Neural crest cell (in vitro differentiated cells): ENCODE measurements around the gene VPS13D. TPM values are rescaled to one million over a fixed set of nuclear protein-coding genes. Genes with fewer than 3 reads are reported as not detected.

ENCODE experiments used
- DNase-seq: peaks from one replicate; pipeline ENCODE4 v3.0.0; 2021; ENCODE audit warnings: low read depth, mixed read lengths, low spot score
- H3K27ac Mint-ChIP-seq: one replicate; pipeline ENCODE4 v1.8.0; 2021; ENCODE audit warnings: mild to moderate bottlenecking, mixed read lengths; ENCODE audit not compliant: unreplicated experiment
- H3K27me3 Mint-ChIP-seq: 2 replicates; pipeline ENCODE4 v1.8.0; 2021; ENCODE audit warnings: low read depth, mild to moderate bottlenecking, mixed read lengths
- H3K36me3 Mint-ChIP-seq: 2 replicates; pipeline ENCODE4 v1.8.0; 2021; ENCODE audit warnings: low read depth, mild to moderate bottlenecking, mixed read lengths
- H3K4me1 Mint-ChIP-seq: 2 replicates; pipeline ENCODE4 v1.8.0; 2021; ENCODE audit warnings: mixed read lengths
- H3K4me3 Mint-ChIP-seq: one replicate; pipeline ENCODE4 v1.8.0; 2021; ENCODE audit warnings: mild to moderate bottlenecking, mixed read lengths
- H3K9me3 Mint-ChIP-seq: 2 replicates; pipeline ENCODE4 v1.8.0; 2021; ENCODE audit warnings: mixed read lengths
- CTCF ChIP-seq: fragments of 200-600 bp; sonication (generic); conservative IDR thresholded peaks from 2 replicates; pipeline ENCODE4 v1.5.0; 2021; ENCODE audit warnings: antibody characterized with exemption, mild to moderate bottlenecking
- total RNA-seq: library from RNA; stranded (reverse); gene quantifications from 2 replicates; pipeline ENCODE4 v1.2.1, GENCODE V29; 2021

Gene VPS13D
- total RNA-seq, 1 donor from 2014 or later: 24.5 TPM

GRCh38 chr1:12339396-12339795 is 109.6 kb downstream of the VPS13D start:
- Mint-ChIP-seq H3K27me3 (no peaks in the 10 kb centered on the region), H3K36me3 (peaks cover 15% of the 10 kb centered on the region), H3K27ac (no peak overlapping the region), H3K9me3 (no peaks in the 10 kb centered on the region), H3K4me3 (no peak overlapping the region), H3K4me1 (peaks cover 44% of the 10 kb centered on the region)
- peak; percentile 31 for TF ChIP-seq CTCF
- DNase-seq: no peak

GRCh38 chr1:12339811-12340543 is 110.1 kb downstream of the VPS13D start:
- Mint-ChIP-seq H3K36me3 (peaks cover 19% of the 10 kb centered on the region), H3K9me3 (no peaks in the 10 kb centered on the region), H3K4me3 (no peak overlapping the region), H3K4me1 (peaks cover 44% of the 10 kb centered on the region), H3K27me3 (no peaks in the 10 kb centered on the region), H3K27ac (no peak overlapping the region)
- TF ChIP-seq CTCF: no peak
- no peak for DNase-seq

- H3K4me1 Mint-ChIP-seq: peaks cover 42% of the 10 kb centered on the region
- H3K36me3 Mint-ChIP-seq: peaks cover 19% of the 10 kb centered on the region
- H3K9me3 Mint-ChIP-seq: no peaks in the 10 kb centered on the region
- no peak overlapping the region for H3K4me3 Mint-ChIP-seq
- H3K27me3 Mint-ChIP-seq: no peaks in the 10 kb centered on the region
- H3K27ac Mint-ChIP-seq: no peak overlapping the region
- DNase-seq: no peak
- TF ChIP-seq CTCF: no peak
Measured at GRCh38 chr1:12340544-12340930, 110.7 kb downstream of the VPS13D start.

- H3K27ac Mint-ChIP-seq: no peak overlapping the region
- peaks cover 23% of the 10 kb centered on the region for H3K36me3 Mint-ChIP-seq
- no peak for DNase-seq
- peaks cover 31% of the 10 kb centered on the region for H3K4me1 Mint-ChIP-seq
- H3K4me3 Mint-ChIP-seq: no peak overlapping the region
- H3K9me3 Mint-ChIP-seq: no peaks in the 10 kb centered on the region
- H3K27me3 Mint-ChIP-seq: no peaks in the 10 kb centered on the region
- TF ChIP-seq CTCF: no peak
Measured at GRCh38 chr1:12341667-12342066, 111.8 kb downstream of the VPS13D start.

- no peak for TF ChIP-seq CTCF
- peak overlapping the region; percentile 52 for H3K27ac Mint-ChIP-seq
- H3K4me3 Mint-ChIP-seq: no peak overlapping the region
- H3K9me3 Mint-ChIP-seq: no peaks in the 10 kb centered on the region
- no peak for DNase-seq
- H3K4me1 Mint-ChIP-seq: peaks cover 28% of the 10 kb centered on the region
- H3K36me3 Mint-ChIP-seq: peaks cover 27% of the 10 kb centered on the region
- H3K27me3 Mint-ChIP-seq: no peaks in the 10 kb centered on the region
Measured at GRCh38 chr1:12342401-12343003, 112.7 kb downstream of the VPS13D start.
